ENCODE measurements around the gene DOCK3. TPM values are rescaled to one million over a fixed set of nuclear protein-coding genes. Genes with fewer than 3 reads are reported as not detected.

Gene DOCK3
- polyA plus RNA-seq, 2 of the 4 experiments (the other 2 are of a cell fraction), result 0.40 to 0.46 TPM

- no peak overlapping the region for H3K27ac ChIP-seq
- H3K4me3 ChIP-seq, result no peak overlapping the region
- ATAC-seq (no peak), FAIRE-seq (no peak), DNase-seq (ENCODE audit: low read depth in 1 of 2, low spot score in 1 of 2) (no peak)
- POLR2A ChIA-PET, result interaction anchor here (0.7 kb wide), 1 partner anchor 68 kb away, joined by 4 read pairs; the partner anchor contains the start of gene HEMK1
- no peak overlapping the region for H3K4me2 ChIP-seq
- TF ChIP-seq CEBPB (IDR thresholded peaks at IDR 0.05) (no peak), MYC (IDR thresholded peaks at IDR 0.05; ENCODE audit: borderline replicate concordance, low read length) (no peak), NFE2L2 (conservative IDR thresholded peaks at IDR 0.05; ENCODE audit: low read length) (no peak), JUN (IDR thresholded peaks at IDR 0.05) (no peak), CHD2 (IDR thresholded peaks at IDR 0.05; ENCODE audit: low read length, partially characterized antibody) (no peak), HES2 (IDR thresholded peaks at IDR 0.05) (no peak), HEYL (CRISPR knock-in tag; IDR thresholded peaks at IDR 0.05) (no peak), EHMT2 (IDR thresholded peaks at IDR 0.05; ENCODE audit: low read depth) (no peak), E2F6 (IDR thresholded peaks at IDR 0.05; ENCODE audit: borderline replicate concordance, low read depth) (no peak), MAFK (IDR thresholded peaks at IDR 0.05; ENCODE audit: partially characterized antibody) (no peak), JUNB (IDR thresholded peaks at IDR 0.05) (no peak), CBX8 (IDR thresholded peaks at IDR 0.05) (no peak), ZC3H11A (IDR thresholded peaks at IDR 0.05) (no peak), HDAC2 (IDR thresholded peaks at IDR 0.05) (no peak)
- no peaks in the 10 kb centered on the region for H3K4me1 ChIP-seq
- WGBS (ENCODE audit: missing lambda C conversion rate), result 91% methylated on average over 3 of the region's 4 CpGs
- CTCF ChIA-PET, result interaction anchor here (0.9 kb wide), 1 partner anchor 9 kb away, joined by 4 read pairs; no protein-coding TSS in a partner anchor
- no peaks in the 10 kb centered on the region for H3K9me3 ChIP-seq
Measured at GRCh38 chr3:50637011-50637410, 37.7 kb upstream of the DOCK3 start.

- CTCF ChIA-PET, result interaction anchor here (0.5 to 2.6 kb wide), 3 partner anchors 23 to 108 kb away, joined by 3 to 7 read pairs (median 4); no protein-coding TSS in a partner anchor
- no peak overlapping the region for H3K27ac ChIP-seq
Measured at GRCh38 chr3:50637945-50638344, 36.8 kb upstream of the DOCK3 start.

More at GRCh38 chr3:50637945-50638344, 36.8 kb upstream of the DOCK3 start:
- TF ChIP-seq REST (IDR thresholded peaks at IDR 0.05) (no peak), SMC3 (IDR thresholded peaks at IDR 0.05) (no peak), BCL3 (IDR thresholded peaks at IDR 0.05) (no peak), USF2 (IDR thresholded peaks at IDR 0.05) (no peak), CEBPB (IDR thresholded peaks at IDR 0.05) (no peak), NR3C1 (IDR thresholded peaks at IDR 0.05) (no peak), EHMT2 (IDR thresholded peaks at IDR 0.05; ENCODE audit: low read depth) (no peak), JUNB (IDR thresholded peaks at IDR 0.05) (no peak), FOSB (CRISPR knock-in tag; IDR thresholded peaks at IDR 0.05) (no peak), HEYL (CRISPR knock-in tag; IDR thresholded peaks at IDR 0.05) (no peak), PHF8 (IDR thresholded peaks at IDR 0.05; ENCODE audit: borderline replicate concordance, low read depth) (no peak), NPAS2 (CRISPR knock-in tag; IDR thresholded peaks at IDR 0.05; ENCODE audit: borderline replicate concordance) (no peak), RCOR1 (IDR thresholded peaks at IDR 0.05; ENCODE audit: low read depth, low read length) (no peak), FOSL2 (IDR thresholded peaks at IDR 0.05) (no peak), FOSL2 (CRISPR knock-in tag; IDR thresholded peaks at IDR 0.05) (no peak), HOXB5 (CRISPR knock-in tag; IDR thresholded peaks at IDR 0.05) (no peak)
- H3K4me2 ChIP-seq, result no peak overlapping the region
- no peak overlapping the region for H3K4me3 ChIP-seq
- WGBS (ENCODE audit: missing lambda C conversion rate), result 73% methylated on average over 3 of the region's 3 CpGs
- H3K4me1 ChIP-seq, result no peaks in the 10 kb centered on the region
- ATAC-seq (no peak), DNase-seq (ENCODE audit: low read depth in 1 of 2, low spot score in 1 of 2) (no peak), FAIRE-seq (no peak)
- POLR2A ChIA-PET, result no interaction called here
- no peaks in the 10 kb centered on the region for H3K9me3 ChIP-seq

All from A549 (cell line).